Common myeloid progenitor, CD34-positive (primary cell): ENCODE data around the gene BBX.

ENCODE experiments used
- CTCF ChIA-PET: fragments of 350-600 bp; sonication (Branson Sonifier 250); formaldehyde crosslinking; loops from one replicate; lab custom pipeline; 2021; ENCODE audit warnings: antibody characterized with exemption; lab: Charles Lee
- POLR2A ChIA-PET: fragments of 350-600 bp; sonication (Branson Sonifier 250); formaldehyde crosslinking; loops from one replicate; lab custom pipeline; 2021; ENCODE audit warnings: antibody characterized with exemption; lab: Charles Lee
- DNase-seq, 3 donors: peaks; one replicate each; pipeline versions ENCODE4 v3.0.0 to v3.0.0-alpha.2; 2013
- H3K27ac ChIP-seq, 2 experiments: 1 replicate in 1 of 2; 2 replicates in 1 of 2; pipeline ENCODE4 v1.7.0; 2013; ENCODE audit warnings: inconsistent platforms in 2 of 2, low read length in 2 of 2, mild to moderate bottlenecking in 2 of 2, low read depth in 1 of 2, moderate library complexity in 1 of 2; ENCODE audit not compliant: severe bottlenecking in 2 of 2, insufficient read depth in 1 of 2, poor library complexity in 1 of 2
- H3K27me3 ChIP-seq, 5 experiments: replicated peaks in 2 of 5; 1 replicate in 3 of 5; 2 replicates in 2 of 5; pipeline versions ENCODE4 v1.6.1 to v1.7.0; 2013; ENCODE audit warnings: low read length in 4 of 5, mild to moderate bottlenecking in 2 of 5, moderate library complexity in 2 of 5, inconsistent platforms in 1 of 5; ENCODE audit not compliant: insufficient read depth in 5 of 5, control insufficient read depth in 4 of 5
- H3K36me3 ChIP-seq, 4 experiments: 1 replicate in 2 of 4; 2 replicates in 2 of 4; pipeline versions ENCODE4 v1.6.1 to v1.7.0; 2013; ENCODE audit warnings: low read length in 3 of 4, control low read depth in 1 of 4, mild to moderate bottlenecking in 1 of 4; ENCODE audit not compliant: control insufficient read depth in 4 of 4, insufficient read depth in 4 of 4
- H3K4me1 ChIP-seq, 4 experiments: 1 replicate in 3 of 4; 2 replicates in 1 of 4; pipeline versions ENCODE4 v1.6.1 to v1.7.1; 2013; ENCODE audit warnings: low read length in 3 of 4, mild to moderate bottlenecking in 3 of 4, control low read depth in 1 of 4, inconsistent platforms in 1 of 4, moderate library complexity in 1 of 4; ENCODE audit not compliant: control insufficient read depth in 4 of 4, insufficient read depth in 4 of 4; ENCODE audit errors: control extremely low read depth in 1 of 4
- H3K4me3 ChIP-seq, 7 experiments: 1 replicate in 4 of 7; 2 replicates in 3 of 7; pipeline versions ENCODE4 v1.5.1 to v1.7.0; 2013; ENCODE audit warnings: mild to moderate bottlenecking in 7 of 7, low read length in 6 of 7, moderate library complexity in 6 of 7, inconsistent platforms in 2 of 7, low read depth in 2 of 7, control low read depth in 1 of 7; ENCODE audit not compliant: insufficient read depth in 4 of 7, control insufficient read depth in 1 of 7; ENCODE audit errors: extremely low read depth in 1 of 7
- H3K9me3 ChIP-seq, 5 experiments: 1 replicate in 4 of 5; 2 replicates in 1 of 5; pipeline versions ENCODE4 v1.6.1 to v1.7.1; 2013; ENCODE audit warnings: low read length in 4 of 5, mild to moderate bottlenecking in 2 of 5, inconsistent platforms in 1 of 5, low read depth in 1 of 5, moderate library complexity in 1 of 5; ENCODE audit not compliant: control insufficient read depth in 4 of 5, insufficient read depth in 2 of 5; ENCODE audit errors: control extremely low read depth in 1 of 5
- WGBS: methylation state at CpG from one replicate; pipeline ENCODE4 v1.1.5; 2013; ENCODE audit not compliant: insufficient coverage; 5-methylcytosine and 5-hydroxymethylcytosine counted together

Gene BBX

DNA sequence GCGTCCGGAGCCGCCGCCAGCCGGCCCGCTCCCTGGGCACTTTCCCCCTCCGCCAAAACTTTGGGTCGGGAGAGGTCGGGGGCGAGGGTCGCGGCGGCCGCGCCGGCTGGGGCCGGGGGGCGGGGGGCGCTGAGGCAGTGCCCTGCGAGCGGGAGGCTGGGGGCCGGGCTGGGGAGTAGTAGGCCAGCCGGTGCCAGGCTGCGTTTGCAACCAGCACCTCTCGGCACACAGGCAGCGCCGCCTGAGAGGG, 452 bp downstream of the BBX start:
- Histone ChIP-seq H3K4me3 (peak overlapping the region; percentile 85 to 99 (median 97)), H3K27me3 (no peaks in the 10 kb centered on the region), H3K9me3 (no peaks in the 10 kb centered on the region), H3K4me1 (peaks cover 10 to 23% (median 17%) of the 10 kb centered on the region in 4 experiments), H3K36me3 (peaks cover 0 to 3% (median 0%) of the 10 kb centered on the region in 4 experiments), H3K27ac (peak overlapping the region; percentile 64 to 88)
- POLR2A ChIA-PET = interaction anchor here (1.2 kb wide), 1 partner anchor 76 kb away, joined by 4 read pairs; no protein-coding TSS in a partner anchor
- DNase-seq = no peak
- 0% methylated on average over 14 of the region's 27 CpGs for WGBS
- CTCF ChIA-PET = interaction anchor here (1.1 kb wide), 1 partner anchor 287 kb away, joined by 3 read pairs; no protein-coding TSS in a partner anchor

DNA sequence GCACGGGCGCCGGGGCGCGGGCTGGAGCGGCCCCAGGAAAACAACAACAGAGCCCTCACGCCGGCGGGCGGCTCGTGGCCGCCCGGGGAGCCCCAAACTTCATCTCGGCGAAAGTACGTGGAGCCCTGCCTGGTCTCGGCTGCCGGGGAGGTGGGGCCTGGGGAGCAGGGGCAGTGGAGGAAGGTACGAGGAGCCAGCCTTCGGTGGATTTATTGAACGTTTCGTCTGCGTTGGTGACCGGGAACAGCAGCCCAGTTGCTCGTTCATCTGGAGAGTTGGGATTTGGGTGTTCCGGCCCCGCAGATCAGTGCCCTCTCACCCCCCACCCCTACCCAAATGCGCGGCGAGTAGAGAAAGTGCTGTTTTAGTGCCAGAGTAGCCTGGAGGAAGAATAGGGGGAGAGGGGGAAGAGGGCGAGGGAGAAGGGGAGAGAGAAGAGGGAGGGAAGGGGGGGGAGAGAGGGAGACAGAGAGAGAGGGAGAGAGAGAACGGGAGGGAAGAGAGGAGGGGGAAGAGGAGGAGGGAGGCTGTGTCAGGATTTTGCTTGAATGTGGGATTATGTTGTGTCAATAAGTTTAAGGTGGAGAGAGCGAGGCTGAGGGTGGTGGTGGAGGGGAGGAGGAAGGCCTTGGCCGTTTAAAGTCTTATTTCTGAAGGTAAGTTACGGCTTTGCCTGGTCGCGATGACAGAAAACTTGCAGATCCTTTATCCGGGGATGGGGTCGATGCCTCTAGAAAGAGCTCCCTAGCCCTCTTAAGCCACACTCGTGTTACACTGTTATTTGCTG, 970 bp downstream of the BBX start:
- DNase-seq = peak; percentile 48 to 79 (median 71)
- CTCF ChIA-PET = interaction anchor here (1.0 to 1.1 kb wide), 2 partner anchors 9 to 287 kb away, joined by 3 to 4 read pairs; no protein-coding TSS in a partner anchor
- H3K4me3 ChIP-seq = peak overlapping the region; percentile 85 to 99 (median 97)
- H3K27me3 ChIP-seq = no peaks in the 10 kb centered on the region
- 0% methylated on average over 31 of the region's 40 CpGs for WGBS
- peaks cover 10 to 23% (median 17%) of the 10 kb centered on the region in 4 experiments for H3K4me1 ChIP-seq
- POLR2A ChIA-PET = interaction anchor here (0.5 to 1.5 kb wide), 3 partner anchors 76 to 249 kb away, joined by 3 to 4 read pairs (median 3); no protein-coding TSS in a partner anchor
- H3K36me3 ChIP-seq = peaks cover 0 to 3% (median 0%) of the 10 kb centered on the region in 4 experiments
- H3K27ac ChIP-seq = peak overlapping the region; percentile 64 to 88
- no peaks in the 10 kb centered on the region for H3K9me3 ChIP-seq

DNA sequence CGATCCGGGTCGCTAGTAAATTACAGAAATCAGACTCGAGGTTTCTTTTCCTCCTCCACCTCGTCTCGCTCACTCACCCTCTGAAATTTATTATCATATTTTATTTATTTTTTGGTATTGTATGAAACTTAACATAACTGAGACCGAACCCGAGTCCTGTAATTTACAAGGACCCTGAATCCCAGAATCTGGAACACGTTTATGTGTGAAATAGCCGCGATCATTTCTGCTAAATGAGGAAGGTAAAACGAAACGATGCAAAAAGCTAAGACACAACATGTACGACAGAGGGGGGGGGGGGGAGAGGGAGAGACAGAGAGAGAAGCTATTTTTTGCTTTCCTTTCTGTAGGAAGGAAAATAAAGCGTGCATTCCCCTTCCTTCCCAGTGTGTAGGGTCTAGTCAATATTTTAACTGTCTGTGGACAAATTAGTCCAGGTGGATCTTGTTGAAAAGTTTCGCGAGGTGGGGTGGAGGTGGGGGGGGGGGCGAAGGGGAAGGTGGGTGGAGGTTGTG, 1.6 kb downstream of the BBX start:
- no peaks in the 10 kb centered on the region for H3K9me3 ChIP-seq
- no peaks in the 10 kb centered on the region for H3K27me3 ChIP-seq
- H3K4me1 ChIP-seq = peaks cover 10 to 23% (median 17%) of the 10 kb centered on the region in 4 experiments
- peak overlapping the region; percentile 64 to 88 for H3K27ac ChIP-seq
- WGBS = 0% methylated on average over 6 of the region's 18 CpGs
- H3K4me3 ChIP-seq = peak overlapping the region; percentile 85 to 99 (median 97)
- peak; percentile 38 to 73 (median 66) for DNase-seq
- H3K36me3 ChIP-seq = peaks cover 0 to 3% (median 3%) of the 10 kb centered on the region in 4 experiments
- ChIA-PET CTCF (interaction anchor here (1.0 kb wide), 1 partner anchor 8 kb away, joined by 4 read pairs; no protein-coding TSS in a partner anchor), POLR2A (interaction anchor here (1.2 to 1.5 kb wide), 2 partner anchors 75 to 93 kb away, joined by 3 to 4 read pairs; no protein-coding TSS in a partner anchor)

DNA sequence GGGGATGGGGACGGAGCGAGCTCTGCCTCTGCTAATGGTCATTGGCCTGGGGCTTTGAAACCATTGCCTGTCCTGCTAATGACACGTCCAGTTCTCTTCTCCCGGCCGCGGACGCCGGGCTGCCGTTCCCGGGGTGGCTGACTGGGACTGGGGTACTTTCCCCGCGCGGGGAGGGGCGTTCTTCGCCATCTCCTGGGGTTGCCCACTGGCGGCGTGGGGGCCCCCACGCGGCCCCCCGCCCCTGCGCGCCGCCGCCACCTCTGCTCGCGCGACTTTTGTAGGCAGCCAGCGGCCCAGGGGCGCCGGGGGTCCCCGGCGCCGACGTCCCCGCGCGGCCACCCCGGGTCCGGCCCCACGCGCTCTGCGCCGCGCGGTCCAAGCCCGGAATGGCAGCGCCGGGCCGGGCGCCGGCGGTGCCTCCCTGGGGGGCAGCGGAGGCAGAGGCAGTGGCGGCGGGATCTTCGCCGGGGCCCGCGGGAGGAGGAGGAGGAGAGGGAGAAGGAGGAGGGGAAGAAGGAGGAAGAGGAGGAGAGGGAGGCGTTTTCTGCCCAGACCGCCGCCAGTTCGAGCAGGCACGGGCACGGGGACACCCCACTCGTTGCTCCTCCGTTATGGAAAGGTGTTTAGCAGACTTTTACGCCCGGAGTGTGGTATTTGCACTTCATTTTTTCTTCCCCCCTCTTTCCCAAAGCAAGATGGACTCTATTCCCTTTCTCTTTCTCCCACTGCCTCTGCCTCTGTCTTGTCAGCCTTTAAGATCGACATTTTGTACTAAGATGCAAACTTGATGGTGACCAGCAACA, 2.3 kb downstream of the BBX start:
- CTCF ChIA-PET = interaction anchor here (1.2 to 1.5 kb wide), 3 partner anchors 15 to 96 kb away, joined by 3 to 5 read pairs (median 4); no protein-coding TSS in a partner anchor
- Histone ChIP-seq H3K9me3 (no peaks in the 10 kb centered on the region), H3K4me1 (peaks cover 10 to 23% (median 17%) of the 10 kb centered on the region in 4 experiments), H3K27ac (peak overlapping the region; percentile 64 to 88), H3K36me3 (peaks cover 0 to 4% (median 3%) of the 10 kb centered on the region in 4 experiments), H3K27me3 (no peaks in the 10 kb centered on the region), H3K4me3 (peak overlapping the region; percentile 85 to 99 (median 97))
- DNase-seq = peak; percentile 14 to 56 (median 49)
- 0% methylated on average over 64 of the region's 70 CpGs for WGBS
- POLR2A ChIA-PET = interaction anchor here (1.5 kb wide), 1 partner anchor 94 kb away, joined by 3 read pairs; no protein-coding TSS in a partner anchor

DNA sequence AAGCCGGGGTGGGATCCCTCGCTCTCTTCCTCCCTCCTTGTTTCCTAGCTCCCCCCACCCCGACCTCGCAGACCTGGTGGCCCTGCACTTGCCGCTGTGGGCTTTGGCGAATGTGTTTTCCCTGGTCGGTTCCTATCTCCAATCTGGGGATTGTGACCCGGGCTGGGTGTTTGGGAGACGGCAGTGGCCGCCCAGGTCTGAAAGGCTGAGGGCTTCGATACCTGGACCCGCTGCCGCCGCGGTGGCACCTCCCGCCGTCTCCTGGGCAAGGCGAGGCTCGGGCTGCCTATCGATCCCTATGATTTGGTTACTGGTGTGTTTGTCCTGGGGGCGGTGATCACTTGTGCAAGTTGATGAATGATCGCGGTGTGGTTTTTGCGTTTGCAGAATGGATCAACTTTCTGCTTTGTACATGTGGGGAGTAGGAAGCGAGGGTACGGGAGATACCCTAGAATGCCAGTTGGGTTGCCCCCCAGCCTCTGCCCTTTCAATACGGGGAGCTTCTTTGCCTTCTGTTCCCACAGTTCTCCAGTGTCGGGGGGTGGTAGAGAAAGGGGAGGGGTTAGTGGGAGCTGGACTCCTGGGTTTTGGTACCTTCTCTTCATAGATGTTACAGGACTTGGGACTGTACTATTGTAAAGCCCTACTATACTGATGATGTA, 3.0 kb downstream of the BBX start:
- DNase-seq = peak in 2 of 3 donors; percentile 34 to 44
- peak overlapping the region; percentile 85 to 99 (median 97) for H3K4me3 ChIP-seq
- peaks cover 10 to 23% (median 17%) of the 10 kb centered on the region in 4 experiments for H3K4me1 ChIP-seq
- ChIA-PET POLR2A (no interaction called here), CTCF (interaction anchor here (1.2 to 1.5 kb wide), 3 partner anchors 14 to 96 kb away, joined by 3 to 5 read pairs (median 4); no protein-coding TSS in a partner anchor)
- H3K36me3 ChIP-seq = peaks cover 0 to 4% (median 3%) of the 10 kb centered on the region in 4 experiments
- no peaks in the 10 kb centered on the region for H3K9me3 ChIP-seq
- no peaks in the 10 kb centered on the region for H3K27me3 ChIP-seq
- peak overlapping the region; percentile 64 to 88 for H3K27ac ChIP-seq
- 0% methylated on average over 19 of the region's 28 CpGs for WGBS

DNA sequence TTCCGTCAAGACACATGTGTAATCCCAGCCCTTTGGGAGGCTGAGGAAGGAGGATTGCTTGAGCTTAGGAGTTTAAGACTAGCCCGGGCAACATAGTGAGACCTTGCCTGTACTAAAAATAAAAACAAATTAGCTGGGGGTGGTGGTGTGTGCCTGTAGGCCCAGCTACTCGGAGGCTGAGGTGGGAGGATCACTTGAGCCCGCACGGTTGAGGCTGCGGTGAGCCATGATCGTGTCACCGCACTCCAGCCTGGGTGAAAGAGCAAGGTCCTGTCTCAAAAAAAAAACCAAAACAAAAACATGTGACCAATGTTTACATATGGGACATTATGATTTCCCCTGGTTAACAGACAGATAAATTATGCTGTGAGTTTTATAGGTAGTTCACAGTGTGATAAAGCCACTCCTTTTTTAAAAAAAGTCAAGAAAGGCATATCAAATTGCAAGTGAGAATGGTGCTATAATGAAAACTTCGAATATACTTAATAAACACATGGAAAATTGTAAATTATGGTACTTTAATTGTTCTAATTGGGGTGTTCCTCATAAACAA, 9.2 kb downstream of the BBX start:
- Histone ChIP-seq H3K9me3 (no peaks in the 10 kb centered on the region), H3K4me3 (no peak overlapping the region), H3K27me3 (no peaks in the 10 kb centered on the region), H3K27ac (no peak overlapping the region), H3K36me3 (peaks cover 3 to 13% (median 7%) of the 10 kb centered on the region in 4 experiments), H3K4me1 (peaks cover 0 to under 1% (median under 1%) of the 10 kb centered on the region in 4 experiments)
- ChIA-PET POLR2A (no interaction called here), CTCF (interaction anchor here (0.9 to 2.5 kb wide), 3 partner anchors 8 to 26 kb away, joined by 3 to 7 read pairs (median 4); no protein-coding TSS in a partner anchor)
- no peak for DNase-seq
- 100% methylated on average over 3 of the region's 9 CpGs for WGBS
